HAP-1 (cell line): ENCODE measurements around the gene PLEK2.

Experiments
- DNase-seq, 2 experiments: peaks; one replicate each; pipeline ENCODE4 v3.0.0-alpha.2; 2016 to 2020; ENCODE audit warnings: low spot score in 2 of 2
- H3K27me3 ChIP-seq: fragments of 250-450 bp; sonication (Bioruptor Pico); 2 replicates; pipeline ENCODE4 v1.5.1; 2020; ENCODE audit warnings: low read depth, mild to moderate bottlenecking, moderate library complexity
- H3K36me3 ChIP-seq: fragments of 250-450 bp; sonication (Bioruptor Pico); replicated peaks from 2 replicates; pipeline ENCODE4 v1.5.1; 2020; ENCODE audit warnings: mild to moderate bottlenecking
- H3K4me1 ChIP-seq: fragments of 250-450 bp; sonication (Bioruptor Pico); 2 replicates; pipeline ENCODE4 v1.5.1; 2020; ENCODE audit warnings: mild to moderate bottlenecking
- H3K4me3 ChIP-seq: fragments of 250-450 bp; sonication (Bioruptor Pico); 2 replicates; pipeline ENCODE4 v1.5.1; 2020; ENCODE audit warnings: mild to moderate bottlenecking, moderate library complexity
- H3K9me3 ChIP-seq: fragments of 250-450 bp; sonication (Bioruptor Pico); 2 replicates; pipeline ENCODE4 v1.5.1; 2020; ENCODE audit warnings: mild to moderate bottlenecking, moderate library complexity
- in situ Hi-C: fragments of 300-500 bp; cut with MboI; formaldehyde crosslinking; loops from 3 replicates; pipeline ENCODE4 v1.14.3; 2020; ENCODE audit warnings: low sequenced_read_pairs, inconsistent platforms, mixed read lengths

The PLEK2 gene

DNA sequence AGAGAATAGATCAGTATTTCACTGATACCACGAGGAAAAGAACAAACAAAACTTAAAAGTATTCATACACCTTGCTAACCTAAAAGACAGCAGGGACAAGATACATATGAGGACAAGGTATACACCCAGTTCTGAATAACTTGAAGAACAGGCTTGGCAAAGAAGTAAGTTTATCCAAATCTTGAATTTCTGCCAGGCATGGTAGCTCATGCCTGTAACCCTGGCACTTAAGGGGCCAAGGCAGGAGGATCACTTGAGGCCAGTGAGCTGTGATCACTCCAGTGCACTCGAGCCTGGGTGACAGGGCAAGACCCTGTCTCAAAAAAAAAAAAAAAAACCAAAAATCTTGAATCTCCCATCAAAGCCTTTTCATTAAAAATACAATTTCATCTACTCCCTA, 26.8 kb downstream of the PLEK2 start:
- Histone ChIP-seq H3K9me3 (no peaks in the 10 kb centered on the region), H3K27me3 (no peaks in the 10 kb centered on the region), H3K36me3 (peaks cover 59% of the 10 kb centered on the region), H3K4me3 (no peak overlapping the region), H3K4me1 (no peaks in the 10 kb centered on the region)
- in situ Hi-C loops = no loop called here
- DNase-seq = no peak

DNA sequence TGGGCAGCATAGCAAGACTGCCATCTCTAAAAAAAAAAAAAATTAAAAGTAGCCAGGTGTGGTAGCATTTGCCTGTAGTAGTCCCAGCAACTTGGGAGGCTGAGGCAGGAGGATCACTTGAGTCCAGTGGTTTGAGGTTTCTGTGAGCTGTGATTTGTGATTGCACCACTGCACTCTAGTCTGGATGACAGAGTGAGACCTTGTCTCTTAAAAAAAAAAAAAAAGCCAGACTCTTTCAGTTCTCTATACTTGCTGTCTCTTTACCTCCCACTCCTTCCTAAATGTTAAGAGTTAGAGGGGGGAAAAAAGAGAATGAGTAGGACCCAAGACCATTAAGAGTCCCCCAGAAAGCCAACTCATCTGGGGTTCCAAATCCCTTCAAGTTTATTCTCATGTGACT, 34.0 kb downstream of the PLEK2 start:
- H3K27me3 ChIP-seq = no peaks in the 10 kb centered on the region
- H3K4me3 ChIP-seq = no peak overlapping the region
- in situ Hi-C loops = no loop called here
- H3K9me3 ChIP-seq = no peaks in the 10 kb centered on the region
- peaks cover 86% of the 10 kb centered on the region for H3K36me3 ChIP-seq
- DNase-seq = no peak
- no peaks in the 10 kb centered on the region for H3K4me1 ChIP-seq

DNA sequence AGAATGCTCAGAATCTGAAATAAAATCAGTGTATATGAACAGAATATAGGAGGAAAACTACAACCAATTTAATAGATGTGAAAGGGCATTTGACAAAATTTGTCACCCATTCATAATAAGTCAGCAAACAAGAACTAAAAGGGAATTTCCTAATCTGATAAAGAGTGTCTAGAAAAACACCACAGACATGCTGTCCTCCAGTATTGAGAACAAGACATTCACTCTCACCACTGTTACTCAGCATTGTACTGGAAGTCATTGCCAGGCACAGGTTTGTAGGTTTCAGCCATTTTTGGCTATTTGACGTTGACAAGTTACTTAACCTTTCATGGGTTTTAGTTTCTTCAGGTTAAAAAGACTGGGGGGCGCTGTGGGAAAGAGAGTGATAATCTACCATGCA, 38.6 kb downstream of the PLEK2 start:
- Histone ChIP-seq H3K9me3 (no peaks in the 10 kb centered on the region), H3K27me3 (no peaks in the 10 kb centered on the region), H3K36me3 (peaks cover 85% of the 10 kb centered on the region), H3K4me1 (no peaks in the 10 kb centered on the region; the same call in none of the 2 replicates), H3K4me3 (no peak overlapping the region)
- no peak for DNase-seq
- in situ Hi-C loops = no loop called here

DNA sequence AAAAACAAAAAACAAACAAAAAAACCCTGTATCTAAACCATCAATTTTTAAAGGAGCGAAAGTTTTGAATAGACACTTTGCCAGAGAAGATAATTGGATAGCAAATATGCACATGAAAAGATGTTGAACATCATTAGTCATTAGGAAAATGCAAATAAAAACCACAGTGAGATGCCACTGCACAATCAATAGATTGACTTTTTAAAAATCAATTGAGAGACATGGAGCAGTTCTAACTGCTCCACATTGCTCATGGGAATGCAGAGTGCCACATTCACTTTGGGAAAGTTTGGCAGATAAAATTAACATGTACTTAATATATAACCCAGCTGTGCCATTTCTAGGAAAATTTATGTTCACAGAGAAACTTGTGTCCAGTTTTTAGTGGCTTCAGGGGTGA, 39.1 kb downstream of the PLEK2 start:
- no peaks in the 10 kb centered on the region for H3K9me3 ChIP-seq
- H3K4me1 ChIP-seq = no peaks in the 10 kb centered on the region; the same call in none of the 2 replicates
- peaks cover 87% of the 10 kb centered on the region for H3K36me3 ChIP-seq
- in situ Hi-C loops = no loop called here
- no peaks in the 10 kb centered on the region for H3K27me3 ChIP-seq
- no peak for DNase-seq
- no peak overlapping the region for H3K4me3 ChIP-seq

DNA sequence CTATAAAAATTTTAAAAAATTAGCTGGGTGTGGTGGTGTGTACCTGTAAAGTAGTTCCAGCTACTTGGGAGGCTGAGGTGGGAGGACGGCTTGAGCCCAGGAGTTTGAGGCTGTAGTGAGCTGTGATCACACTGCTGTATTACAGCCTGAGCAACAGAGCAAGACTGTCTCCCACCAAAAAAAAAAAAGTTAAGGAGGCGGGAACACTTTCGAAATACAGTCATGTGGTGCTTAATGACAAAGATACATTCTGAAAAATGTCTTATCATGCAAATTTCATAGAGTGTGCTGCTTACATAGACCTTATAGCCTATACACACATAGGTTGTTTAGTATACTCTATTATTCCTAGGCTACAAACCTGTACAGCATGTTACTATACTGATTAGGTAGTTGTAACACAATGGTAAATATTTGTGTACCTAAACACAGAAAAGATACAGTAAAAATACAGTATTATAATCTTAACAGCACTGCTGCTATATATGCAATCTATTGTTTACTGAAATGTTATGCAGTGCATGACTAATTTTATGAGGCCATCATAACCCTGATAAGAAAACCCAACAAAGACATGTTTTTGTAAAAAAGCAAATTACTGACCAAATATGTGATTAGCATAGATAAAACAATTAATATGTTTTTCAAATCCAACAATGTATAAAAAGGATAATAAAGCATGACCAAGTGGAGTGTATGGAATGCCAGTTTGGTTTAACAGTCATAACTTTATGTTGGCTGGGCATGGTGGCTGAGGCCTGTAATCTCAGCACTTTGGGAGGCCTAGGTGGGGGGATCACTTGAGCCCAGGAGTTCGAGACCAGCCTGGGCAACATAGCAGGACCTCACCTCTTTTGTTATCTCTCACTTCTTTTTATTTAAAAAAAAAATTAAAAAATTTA, 40.5 kb downstream of the PLEK2 start:
- H3K4me3 ChIP-seq = no peak overlapping the region
- no peaks in the 10 kb centered on the region for H3K9me3 ChIP-seq
- H3K36me3 ChIP-seq = peaks cover 88% of the 10 kb centered on the region
- DNase-seq = peak in 1 of 2 experiments; percentile 45
- no peaks in the 10 kb centered on the region; the same call in none of the 2 replicates for H3K4me1 ChIP-seq
- in situ Hi-C loops = no loop called here
- no peaks in the 10 kb centered on the region for H3K27me3 ChIP-seq

DNA sequence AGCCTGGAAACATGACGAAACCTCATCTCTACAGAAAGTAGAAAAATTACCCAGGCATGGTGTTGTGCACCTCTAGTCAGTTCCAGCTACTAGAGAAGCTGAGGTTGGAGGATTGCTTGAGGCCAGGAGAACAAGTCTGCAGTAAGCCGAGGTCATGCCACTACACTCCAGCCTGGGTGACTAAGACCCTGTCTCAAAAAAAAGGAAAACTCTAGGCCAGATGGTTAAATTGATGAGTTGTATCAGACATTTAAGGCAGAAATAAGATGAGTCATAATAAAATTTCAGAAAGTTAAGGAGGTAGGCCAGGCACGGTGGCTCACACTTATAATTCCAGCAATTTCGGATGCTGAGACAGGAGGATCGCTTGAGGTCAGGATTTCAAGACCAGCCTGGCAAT, 41.1 kb downstream of the PLEK2 start:
- DNase-seq = no peak
- Histone ChIP-seq H3K9me3 (no peaks in the 10 kb centered on the region), H3K27me3 (no peaks in the 10 kb centered on the region), H3K4me1 (no peaks in the 10 kb centered on the region; the same call in none of the 2 replicates), H3K36me3 (peaks cover 88% of the 10 kb centered on the region), H3K4me3 (no peak overlapping the region)
- in situ Hi-C loops = no loop called here

DNA sequence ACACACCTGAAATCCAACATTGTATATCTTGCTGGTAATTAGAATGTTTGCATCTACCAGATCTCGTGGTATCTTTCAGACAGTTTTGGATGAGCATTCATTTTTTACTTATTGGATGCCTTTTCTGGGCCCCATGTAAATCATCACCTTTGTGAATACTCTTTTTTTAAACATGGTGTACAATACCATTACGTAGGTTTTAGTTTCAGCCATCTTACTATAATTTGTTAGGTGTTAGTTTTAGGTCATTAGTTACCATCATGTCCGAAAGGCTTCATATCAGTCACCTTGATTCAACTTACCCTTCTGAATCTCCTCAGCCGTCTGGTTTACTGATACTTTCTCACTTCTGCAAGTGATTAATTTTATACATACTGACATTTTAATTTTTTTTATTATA, 46.5 kb downstream of the PLEK2 start:
- no peaks in the 10 kb centered on the region for H3K9me3 ChIP-seq
- in situ Hi-C loops = no loop called here
- H3K4me3 ChIP-seq = no peak overlapping the region
- DNase-seq = no peak
- no peaks in the 10 kb centered on the region for H3K27me3 ChIP-seq
- peaks cover 22% of the 10 kb centered on the region for H3K4me1 ChIP-seq
- peaks cover 74% of the 10 kb centered on the region for H3K36me3 ChIP-seq

DNA sequence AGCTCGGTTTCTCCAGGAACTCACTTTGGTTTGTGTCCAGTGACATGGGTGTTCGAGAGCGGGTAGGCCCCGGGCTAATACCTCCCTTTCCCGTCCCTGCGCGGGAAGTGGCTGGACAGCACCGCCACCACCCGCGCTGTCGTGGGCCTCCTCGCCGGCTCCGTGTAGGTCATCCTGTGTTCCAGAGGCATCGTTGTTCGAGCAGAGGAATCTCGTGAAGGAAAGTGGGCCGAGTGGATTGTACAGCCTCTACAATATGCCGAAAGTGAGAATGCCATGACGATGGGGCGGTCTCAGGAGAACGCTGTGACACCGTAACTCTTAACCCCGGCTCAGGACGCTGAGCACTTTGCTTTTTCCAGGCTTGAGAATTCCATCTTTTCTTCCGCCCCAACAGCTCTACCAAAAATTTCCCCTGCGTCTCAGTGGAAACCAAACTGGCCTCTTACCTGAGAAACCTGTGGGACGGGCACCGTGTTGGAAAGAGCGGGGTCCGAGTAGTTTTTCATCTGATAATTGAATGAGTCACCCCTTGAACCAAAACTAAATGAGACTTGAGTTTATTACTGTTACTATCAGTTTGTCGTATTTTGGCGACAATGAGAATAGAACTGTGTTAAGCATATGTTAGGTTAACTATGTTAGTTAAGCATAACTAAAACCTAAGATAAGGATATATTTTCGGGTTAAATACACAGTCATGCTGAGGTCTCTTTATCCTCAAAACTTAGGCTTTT, 51.3 kb downstream of the PLEK2 start:
- Histone ChIP-seq H3K36me3 (peaks cover 27% of the 10 kb centered on the region), H3K27me3 (no peaks in the 10 kb centered on the region), H3K4me3 (peak overlapping the region; percentile 67), H3K4me1 (peaks cover 31% of the 10 kb centered on the region), H3K9me3 (no peaks in the 10 kb centered on the region)
- in situ Hi-C loops = no loop called here
- no peak for DNase-seq

DNA sequence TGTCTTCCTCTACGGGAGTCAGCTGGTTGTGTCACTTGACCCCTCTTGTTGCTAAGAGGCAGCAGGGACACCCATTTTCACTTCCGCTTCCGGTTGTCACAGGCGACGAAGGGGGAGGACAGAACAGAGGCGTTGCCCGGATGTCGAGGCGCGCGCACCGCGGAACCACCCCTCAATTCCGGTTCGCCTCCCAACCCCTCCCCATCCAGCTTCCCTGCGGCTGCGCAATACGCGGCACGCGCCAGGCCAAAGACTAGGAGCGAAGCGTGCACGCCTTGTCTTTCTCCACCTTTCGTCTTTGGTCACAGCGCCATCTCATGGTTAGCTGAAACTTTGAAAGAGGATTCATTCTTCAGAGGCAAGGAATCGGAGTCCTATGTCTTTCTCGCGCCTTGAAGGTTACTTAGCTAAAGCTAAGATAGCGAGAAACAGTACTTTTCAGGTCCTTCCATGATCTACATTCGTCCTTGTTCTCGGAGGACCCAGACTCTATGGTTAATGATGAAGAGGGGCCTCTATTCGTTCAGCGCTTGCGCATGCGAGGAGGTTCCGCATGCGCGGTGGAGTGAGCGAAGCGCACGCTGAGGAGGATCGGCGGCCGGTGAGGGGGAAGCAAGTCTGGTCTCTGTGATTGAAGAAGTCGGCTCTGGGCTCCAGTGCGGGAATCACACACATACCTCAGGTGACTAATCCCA, 52.0 kb downstream of the PLEK2 start, which contains the start of the genes ATP6V1D and EIF2S1:
Gene ATP6V1D, minus strand, starts transcription at position 30 of the 695 bp plus-strand sequence. CDS start 106 bp downstream, outside the sequence.
Gene EIF2S1, plus strand, starts transcription at position 554 of the 695 bp plus-strand sequence. CDS start 4,440 bp downstream, outside the sequence.
- in situ Hi-C loops = no loop called here
- peak within 1 kb of the TSS; percentile 67 for H3K4me3 ChIP-seq
- peaks cover 31% of the 10 kb centered on the region for H3K4me1 ChIP-seq

DNA sequence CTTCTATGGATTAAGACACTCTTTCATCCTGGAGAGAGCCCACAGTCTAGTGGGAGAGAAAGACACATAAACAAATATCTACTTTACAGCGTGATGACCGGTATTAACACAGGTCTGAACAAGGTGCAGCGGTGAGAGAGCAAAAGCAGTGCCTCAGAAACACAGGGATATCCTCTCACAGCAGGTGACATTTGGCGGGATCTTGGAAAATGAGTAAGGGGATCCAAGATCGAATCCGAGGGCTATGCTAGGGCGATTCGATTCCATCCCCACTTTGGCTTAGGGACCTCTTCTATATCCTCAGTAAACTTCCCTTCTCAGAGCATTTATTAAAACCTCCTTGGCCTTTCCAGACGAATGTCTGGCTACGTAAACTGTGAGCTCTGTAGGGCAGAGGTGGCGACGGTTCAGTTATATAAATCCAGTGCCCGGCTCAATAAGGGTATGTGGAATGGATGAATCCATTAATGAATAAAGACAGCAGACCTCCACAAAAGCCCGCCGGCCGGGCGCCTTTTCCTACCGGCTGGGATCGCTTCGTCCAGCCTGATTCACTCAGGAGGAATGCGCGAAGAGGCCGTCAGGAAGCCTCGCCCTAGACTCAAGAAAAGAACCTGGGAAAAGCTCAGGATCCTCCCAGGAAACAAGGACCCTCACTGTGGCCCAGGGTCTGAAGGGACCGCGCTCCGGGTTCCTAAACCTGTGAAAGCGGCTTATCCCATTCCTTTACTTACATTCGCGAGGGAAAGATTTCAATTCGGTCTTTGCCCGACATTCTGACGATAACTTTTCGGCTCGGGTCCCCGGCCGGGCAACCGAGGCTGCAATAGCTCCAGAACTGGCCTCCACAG, 52.8 kb downstream of the PLEK2 start:
- Histone ChIP-seq H3K36me3 (peaks cover 14% of the 10 kb centered on the region), H3K27me3 (no peaks in the 10 kb centered on the region), H3K9me3 (no peaks in the 10 kb centered on the region), H3K4me1 (peaks cover 31% of the 10 kb centered on the region), H3K4me3 (peak overlapping the region; percentile 67)
- peak in 1 of 2 experiments; percentile 34 for DNase-seq
- in situ Hi-C loops = no loop called here

More for the DNA sequence above, 52.0 kb downstream of the PLEK2 start, which contains the start of the genes ATP6V1D and EIF2S1:
- Histone ChIP-seq H3K27me3 (no peaks in the 10 kb centered on the region), H3K36me3 (peaks cover 20% of the 10 kb centered on the region), H3K9me3 (no peaks in the 10 kb centered on the region)
- DNase-seq = peak; percentile 98 to 99

DNA sequence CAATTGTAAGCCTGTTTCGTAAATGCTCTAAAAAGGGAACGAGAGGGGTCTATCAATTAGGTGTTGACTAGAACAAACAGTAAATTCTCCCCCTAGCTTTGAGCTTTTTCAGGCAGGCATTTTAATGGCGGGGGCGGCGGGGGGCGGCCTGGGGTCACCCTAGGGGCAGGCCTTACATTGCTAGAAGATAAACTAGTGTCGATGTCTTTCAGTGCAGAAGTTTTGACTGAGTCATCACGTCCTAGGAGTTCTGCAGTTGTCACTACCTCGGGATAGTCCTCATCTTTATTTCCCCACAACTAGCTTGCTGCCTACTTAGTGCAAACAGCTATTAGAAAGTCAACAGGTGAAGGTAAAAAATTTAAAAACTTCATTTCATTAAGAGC, 54.0 kb downstream of the PLEK2 start:
- H3K4me3 ChIP-seq = no peak overlapping the region
- in situ Hi-C loops = no loop called here
- no peak for DNase-seq
- H3K27me3 ChIP-seq = no peaks in the 10 kb centered on the region
- peaks cover 10% of the 10 kb centered on the region for H3K36me3 ChIP-seq
- no peaks in the 10 kb centered on the region for H3K9me3 ChIP-seq
- H3K4me1 ChIP-seq = peaks cover 24% of the 10 kb centered on the region

DNA sequence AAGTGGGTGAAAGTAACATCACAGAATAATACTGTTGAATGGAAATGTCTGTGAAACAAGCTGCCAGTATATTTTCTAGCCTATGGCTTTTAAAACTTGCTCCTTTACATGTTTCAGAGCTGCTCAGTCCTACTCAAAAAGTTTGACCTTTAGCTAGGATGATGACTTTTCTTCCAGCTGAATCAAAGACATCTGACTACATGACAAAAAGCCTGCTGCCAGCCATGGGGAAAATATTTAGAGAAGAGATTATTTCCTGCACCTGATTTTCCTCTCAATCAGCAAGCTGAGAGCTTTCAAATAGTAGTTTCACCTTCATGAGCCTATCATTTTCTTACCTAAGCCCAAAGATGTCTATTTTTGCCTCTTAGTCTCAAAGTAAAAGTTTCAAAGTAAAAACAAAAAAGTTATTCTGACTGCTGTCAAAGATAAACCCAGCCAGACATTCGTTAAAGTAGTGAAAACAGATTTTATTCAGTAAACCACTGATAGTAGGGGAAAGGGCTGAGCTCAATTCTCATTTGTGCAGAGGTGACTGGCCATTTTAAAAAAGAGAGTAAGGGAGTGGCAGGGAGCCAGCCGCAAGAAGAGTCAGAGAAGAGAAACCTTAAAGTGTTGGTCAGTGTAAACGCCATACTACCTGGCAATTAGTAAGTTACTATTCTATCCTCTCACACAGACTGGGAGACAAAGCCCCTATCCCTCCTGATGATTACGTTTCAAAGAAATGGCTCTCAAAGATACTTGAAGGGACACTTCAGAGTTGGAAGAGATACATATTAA, 54.6 kb downstream of the PLEK2 start:
- Histone ChIP-seq H3K27me3 (no peaks in the 10 kb centered on the region), H3K4me1 (peaks cover 19% of the 10 kb centered on the region), H3K4me3 (no peak overlapping the region), H3K36me3 (peaks cover 9% of the 10 kb centered on the region), H3K9me3 (no peaks in the 10 kb centered on the region)
- in situ Hi-C loops = no loop called here
- DNase-seq = no peak
